Measurements from ENCODE around the gene BTG4.

The BTG4 gene

DNA sequence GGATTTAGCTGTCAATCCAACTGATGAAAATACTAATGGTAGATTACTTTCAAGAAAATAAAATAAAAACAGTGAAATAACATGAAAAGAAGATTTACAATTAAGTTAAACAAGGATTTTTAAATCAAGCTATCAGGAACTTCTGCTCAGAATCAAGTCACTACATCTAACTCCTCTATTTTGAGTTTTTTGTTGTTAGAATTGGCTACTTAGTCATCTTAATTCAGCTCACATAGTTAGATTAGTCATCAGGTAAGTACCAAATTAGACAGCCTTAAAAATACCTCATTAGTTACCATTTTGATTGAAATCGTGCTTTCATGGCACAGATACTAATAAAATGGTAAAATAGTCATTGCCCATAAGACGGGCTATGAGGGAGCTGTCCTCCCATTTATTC is 35.8 kb downstream of the BTG4 start:
- POLR2A ChIA-PET: interaction anchor here (0.6 kb wide), 1 partner anchor 24 kb away, joined by 5 read pairs; no protein-coding TSS in a partner anchor
- no peak for DNase-seq
- peaks cover 0 to 16% (median 5%) of the 10 kb centered on the region in 5 experiments for H3K9me3 ChIP-seq (ENCODE audit: control extremely low read depth in 1 of 5, control insufficient read depth in 4 of 5, insufficient read depth in 2 of 5, low read depth in 1 of 5, low read length in 4 of 5)
- H3K4me1 ChIP-seq (ENCODE audit: control extremely low read depth in 1 of 4, control insufficient read depth in 4 of 4, insufficient read depth in 4 of 4, low read length in 3 of 4): no peaks in the 10 kb centered on the region
- no peak overlapping the region for H3K27ac ChIP-seq (ENCODE audit: insufficient read depth in 1 of 2, low read depth in 1 of 2, low read length in 2 of 2, poor library complexity in 1 of 2, severe bottlenecking in 2 of 2)
- WGBS (ENCODE audit: insufficient coverage): no CpG with 5 or more reads among the region's 2 CpGs
- H3K4me3 ChIP-seq (ENCODE audit: control insufficient read depth in 1 of 7, extremely low read depth in 1 of 7, insufficient read depth in 4 of 7, low read depth in 2 of 7, low read length in 6 of 7): no peak overlapping the region
- H3K27me3 ChIP-seq (replicated peaks in 2 of 5; ENCODE audit: control insufficient read depth in 4 of 5, insufficient read depth in 5 of 5, low read length in 4 of 5): peaks cover 0 to under 1% (median 0%) of the 10 kb centered on the region in 5 experiments
- CTCF ChIA-PET: interaction anchor here (1.0 kb wide), 2 partner anchors 12 to 31 kb away, joined by 3 to 5 read pairs; no protein-coding TSS in a partner anchor
- H3K36me3 ChIP-seq (ENCODE audit: control insufficient read depth in 4 of 4, insufficient read depth in 4 of 4, low read length in 3 of 4): no peaks in the 10 kb centered on the region

DNA sequence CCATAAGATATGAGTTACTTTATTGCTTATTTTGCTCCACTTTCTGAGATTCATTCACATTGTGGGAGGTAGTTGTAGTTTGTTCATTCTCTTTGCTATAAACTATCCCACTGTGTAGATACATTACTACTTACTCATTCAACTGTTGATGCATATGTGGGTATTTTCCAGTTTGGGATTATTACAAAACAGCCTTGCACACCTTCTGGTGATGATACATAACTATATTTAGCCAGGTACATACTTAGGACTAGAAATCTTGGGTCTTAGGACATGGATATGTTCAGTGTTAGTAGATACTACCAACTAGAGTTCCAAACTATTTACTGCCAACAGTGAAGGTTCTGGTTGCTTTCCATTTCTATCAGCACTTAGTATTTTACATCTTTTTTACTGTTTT is 37.8 kb downstream of the BTG4 start:
- H3K36me3 ChIP-seq (ENCODE audit: control insufficient read depth in 4 of 4, insufficient read depth in 4 of 4, low read length in 3 of 4): no peaks in the 10 kb centered on the region
- no peak overlapping the region for H3K4me3 ChIP-seq (ENCODE audit: control insufficient read depth in 1 of 7, extremely low read depth in 1 of 7, insufficient read depth in 4 of 7, low read depth in 2 of 7, low read length in 6 of 7)
- H3K27me3 ChIP-seq (replicated peaks in 2 of 5; ENCODE audit: control insufficient read depth in 4 of 5, insufficient read depth in 5 of 5, low read length in 4 of 5): peaks cover 0 to 3% (median 0%) of the 10 kb centered on the region in 5 experiments
- POLR2A ChIA-PET: no interaction called here
- H3K9me3 ChIP-seq (ENCODE audit: control extremely low read depth in 1 of 5, control insufficient read depth in 4 of 5, insufficient read depth in 2 of 5, low read depth in 1 of 5, low read length in 4 of 5): peaks cover 0 to 11% (median 5%) of the 10 kb centered on the region in 5 experiments
- H3K4me1 ChIP-seq (ENCODE audit: control extremely low read depth in 1 of 4, control insufficient read depth in 4 of 4, insufficient read depth in 4 of 4, low read length in 3 of 4): peaks cover 0 to 3% (median 0%) of the 10 kb centered on the region in 4 experiments
- no peak overlapping the region for H3K27ac ChIP-seq (ENCODE audit: insufficient read depth in 1 of 2, low read depth in 1 of 2, low read length in 2 of 2, poor library complexity in 1 of 2, severe bottlenecking in 2 of 2)
- CTCF ChIA-PET: no interaction called here
- no peak for DNase-seq

GRCh38 chr11:111472228-111472627 is 40.0 kb downstream of the BTG4 start:
- Histone ChIP-seq H3K4me3 (ENCODE audit: control insufficient read depth in 1 of 7, extremely low read depth in 1 of 7, insufficient read depth in 4 of 7, low read depth in 2 of 7, low read length in 6 of 7) (no peak overlapping the region), H3K27ac (ENCODE audit: insufficient read depth in 1 of 2, low read depth in 1 of 2, low read length in 2 of 2, poor library complexity in 1 of 2, severe bottlenecking in 2 of 2) (no peak overlapping the region), H3K4me1 (ENCODE audit: control extremely low read depth in 1 of 4, control insufficient read depth in 4 of 4, insufficient read depth in 4 of 4, low read length in 3 of 4) (peaks cover 0 to 7% (median 2%) of the 10 kb centered on the region in 4 experiments), H3K9me3 (ENCODE audit: control extremely low read depth in 1 of 5, control insufficient read depth in 4 of 5, insufficient read depth in 2 of 5, low read depth in 1 of 5, low read length in 4 of 5) (peaks cover 0 to 11% (median 2%) of the 10 kb centered on the region in 5 experiments), H3K27me3 (replicated peaks in 2 of 5; ENCODE audit: control insufficient read depth in 4 of 5, insufficient read depth in 5 of 5, low read length in 4 of 5) (peaks cover 0 to 3% (median 0%) of the 10 kb centered on the region in 5 experiments), H3K36me3 (ENCODE audit: control insufficient read depth in 4 of 4, insufficient read depth in 4 of 4, low read length in 3 of 4) (no peaks in the 10 kb centered on the region)
- ChIA-PET CTCF (no interaction called here), POLR2A (no interaction called here)
- WGBS (ENCODE audit: insufficient coverage): 88% methylated on average over 1 of the region's 1 CpG
- DNase-seq: no peak

DNA sequence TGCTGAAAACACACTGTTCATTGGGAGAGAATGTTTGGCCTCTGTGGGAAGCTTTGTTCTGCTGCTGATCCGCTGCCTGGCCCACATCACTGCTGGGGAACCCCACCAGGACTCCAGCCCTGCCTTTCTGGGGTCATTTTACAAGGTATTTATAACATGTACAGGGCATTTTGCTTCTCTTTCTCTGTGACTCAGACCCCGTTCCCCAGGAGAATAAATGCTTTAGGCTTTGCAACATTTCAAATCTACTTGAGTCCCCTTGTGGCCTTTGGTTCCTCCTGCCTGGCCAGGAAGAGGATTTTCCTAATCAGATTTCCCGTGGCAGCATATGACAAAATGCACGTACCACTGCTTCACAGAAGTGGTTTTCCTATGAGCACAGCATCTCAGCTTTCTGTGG is 43.0 kb downstream of the BTG4 start:
- ChIA-PET POLR2A (no interaction called here), CTCF (no interaction called here)
- WGBS (ENCODE audit: insufficient coverage): 36% methylated on average over 4 of the region's 4 CpGs
- H3K4me3 ChIP-seq (ENCODE audit: control insufficient read depth in 1 of 7, extremely low read depth in 1 of 7, insufficient read depth in 4 of 7, low read depth in 2 of 7, low read length in 6 of 7): no peak overlapping the region
- peaks cover 0 to 16% (median 9%) of the 10 kb centered on the region in 4 experiments for H3K4me1 ChIP-seq (ENCODE audit: control extremely low read depth in 1 of 4, control insufficient read depth in 4 of 4, insufficient read depth in 4 of 4, low read length in 3 of 4)
- H3K9me3 ChIP-seq (ENCODE audit: control extremely low read depth in 1 of 5, control insufficient read depth in 4 of 5, insufficient read depth in 2 of 5, low read depth in 1 of 5, low read length in 4 of 5): peaks cover 0 to 4% (median 0%) of the 10 kb centered on the region in 5 experiments
- peaks cover 0 to 3% (median 0%) of the 10 kb centered on the region in 5 experiments for H3K27me3 ChIP-seq (replicated peaks in 2 of 5; ENCODE audit: control insufficient read depth in 4 of 5, insufficient read depth in 5 of 5, low read length in 4 of 5)
- no peak for DNase-seq
- no peaks in the 10 kb centered on the region for H3K36me3 ChIP-seq (ENCODE audit: control insufficient read depth in 4 of 4, insufficient read depth in 4 of 4, low read length in 3 of 4)
- H3K27ac ChIP-seq (ENCODE audit: insufficient read depth in 1 of 2, low read depth in 1 of 2, low read length in 2 of 2, poor library complexity in 1 of 2, severe bottlenecking in 2 of 2): no peak overlapping the region

DNA sequence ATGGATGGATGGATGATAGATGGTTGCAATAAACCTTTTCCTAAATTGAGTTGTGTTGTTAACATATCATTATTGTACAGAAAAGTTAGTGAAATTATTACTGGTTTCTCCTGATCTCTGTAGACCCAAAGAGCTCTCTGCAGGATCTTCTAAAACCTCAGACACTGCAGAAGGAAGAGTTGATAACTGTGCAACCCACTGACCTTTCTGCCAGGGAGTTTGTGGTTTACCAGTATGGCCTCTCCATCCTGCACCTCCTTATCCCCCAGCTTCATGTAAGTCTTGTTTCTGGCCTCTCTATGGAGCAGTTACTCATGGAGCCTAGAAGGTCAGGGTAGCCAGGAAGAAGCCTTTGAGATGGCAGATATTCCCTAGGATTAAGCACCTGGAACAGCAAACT is 45.6 kb downstream of the BTG4 start:
- H3K27ac ChIP-seq (ENCODE audit: insufficient read depth in 1 of 2, low read depth in 1 of 2, low read length in 2 of 2, poor library complexity in 1 of 2, severe bottlenecking in 2 of 2): no peak overlapping the region
- CTCF ChIA-PET: no interaction called here
- no peaks in the 10 kb centered on the region for H3K36me3 ChIP-seq (ENCODE audit: control insufficient read depth in 4 of 4, insufficient read depth in 4 of 4, low read length in 3 of 4)
- DNase-seq: peak in 2 of 3 donors; percentile 54 to 63
- peaks cover 0 to 3% (median 0%) of the 10 kb centered on the region in 5 experiments for H3K27me3 ChIP-seq (replicated peaks in 2 of 5; ENCODE audit: control insufficient read depth in 4 of 5, insufficient read depth in 5 of 5, low read length in 4 of 5)
- POLR2A ChIA-PET: no interaction called here
- H3K4me1 ChIP-seq (ENCODE audit: control extremely low read depth in 1 of 4, control insufficient read depth in 4 of 4, insufficient read depth in 4 of 4, low read length in 3 of 4): peaks cover 0 to 16% (median 9%) of the 10 kb centered on the region in 4 experiments
- no peak overlapping the region for H3K4me3 ChIP-seq (ENCODE audit: control insufficient read depth in 1 of 7, extremely low read depth in 1 of 7, insufficient read depth in 4 of 7, low read depth in 2 of 7, low read length in 6 of 7)
- no peaks in the 10 kb centered on the region for H3K9me3 ChIP-seq (ENCODE audit: control extremely low read depth in 1 of 5, control insufficient read depth in 4 of 5, insufficient read depth in 2 of 5, low read depth in 1 of 5, low read length in 4 of 5)

- ChIA-PET CTCF (interaction anchor here (1.2 to 2.8 kb wide), 2 partner anchors 11 to 14 kb away, joined by 3 to 10 read pairs; no protein-coding TSS in a partner anchor), POLR2A (no interaction called here)
- no peak for DNase-seq
- Histone ChIP-seq H3K9me3 (ENCODE audit: control extremely low read depth in 1 of 5, control insufficient read depth in 4 of 5, insufficient read depth in 2 of 5, low read depth in 1 of 5, low read length in 4 of 5) (no peaks in the 10 kb centered on the region), H3K27ac (ENCODE audit: insufficient read depth in 1 of 2, low read depth in 1 of 2, low read length in 2 of 2, poor library complexity in 1 of 2, severe bottlenecking in 2 of 2) (no peak overlapping the region), H3K4me3 (ENCODE audit: control insufficient read depth in 1 of 7, extremely low read depth in 1 of 7, insufficient read depth in 4 of 7, low read depth in 2 of 7, low read length in 6 of 7) (no peak overlapping the region), H3K27me3 (replicated peaks in 2 of 5; ENCODE audit: control insufficient read depth in 4 of 5, insufficient read depth in 5 of 5, low read length in 4 of 5) (peaks cover 0 to 3% (median 0%) of the 10 kb centered on the region in 5 experiments), H3K36me3 (ENCODE audit: control insufficient read depth in 4 of 4, insufficient read depth in 4 of 4, low read length in 3 of 4) (no peaks in the 10 kb centered on the region), H3K4me1 (ENCODE audit: control extremely low read depth in 1 of 4, control insufficient read depth in 4 of 4, insufficient read depth in 4 of 4, low read length in 3 of 4) (peaks cover 0 to 24% (median 12%) of the 10 kb centered on the region in 4 experiments)
- no CpG with 5 or more reads among the region's 1 CpG for WGBS (ENCODE audit: insufficient coverage)
Measured at GRCh38 chr11:111465400-111465799, 46.8 kb downstream of the BTG4 start.

GRCh38 chr11:111463276-111463675 is 48.9 kb downstream of the BTG4 start:
- Histone ChIP-seq H3K9me3 (ENCODE audit: control extremely low read depth in 1 of 5, control insufficient read depth in 4 of 5, insufficient read depth in 2 of 5, low read depth in 1 of 5, low read length in 4 of 5) (no peaks in the 10 kb centered on the region), H3K27me3 (replicated peaks in 2 of 5; ENCODE audit: control insufficient read depth in 4 of 5, insufficient read depth in 5 of 5, low read length in 4 of 5) (peaks cover 0 to 5% (median 0%) of the 10 kb centered on the region in 5 experiments), H3K4me1 (ENCODE audit: control extremely low read depth in 1 of 4, control insufficient read depth in 4 of 4, insufficient read depth in 4 of 4, low read length in 3 of 4) (peaks cover 0 to 19% (median 10%) of the 10 kb centered on the region in 4 experiments), H3K4me3 (ENCODE audit: control insufficient read depth in 1 of 7, extremely low read depth in 1 of 7, insufficient read depth in 4 of 7, low read depth in 2 of 7, low read length in 6 of 7) (no peak overlapping the region), H3K27ac (ENCODE audit: insufficient read depth in 1 of 2, low read depth in 1 of 2, low read length in 2 of 2, poor library complexity in 1 of 2, severe bottlenecking in 2 of 2) (no peak overlapping the region), H3K36me3 (ENCODE audit: control insufficient read depth in 4 of 4, insufficient read depth in 4 of 4, low read length in 3 of 4) (no peaks in the 10 kb centered on the region)
- ChIA-PET POLR2A (no interaction called here), CTCF (interaction anchor here (1.5 to 2.8 kb wide), 2 partner anchors 9 to 13 kb away, joined by 3 to 10 read pairs; no protein-coding TSS in a partner anchor)
- WGBS (ENCODE audit: insufficient coverage): 100% methylated on average over 3 of the region's 4 CpGs
- DNase-seq: no peak
